ENCODE data around the gene PRDM16.
"Not testable (repeated sequence)": the region's sequence is repeated elsewhere in the genome, so short reads cannot be mapped to it uniquely, and the experiment has no call there.

The PRDM16 gene

DNA sequence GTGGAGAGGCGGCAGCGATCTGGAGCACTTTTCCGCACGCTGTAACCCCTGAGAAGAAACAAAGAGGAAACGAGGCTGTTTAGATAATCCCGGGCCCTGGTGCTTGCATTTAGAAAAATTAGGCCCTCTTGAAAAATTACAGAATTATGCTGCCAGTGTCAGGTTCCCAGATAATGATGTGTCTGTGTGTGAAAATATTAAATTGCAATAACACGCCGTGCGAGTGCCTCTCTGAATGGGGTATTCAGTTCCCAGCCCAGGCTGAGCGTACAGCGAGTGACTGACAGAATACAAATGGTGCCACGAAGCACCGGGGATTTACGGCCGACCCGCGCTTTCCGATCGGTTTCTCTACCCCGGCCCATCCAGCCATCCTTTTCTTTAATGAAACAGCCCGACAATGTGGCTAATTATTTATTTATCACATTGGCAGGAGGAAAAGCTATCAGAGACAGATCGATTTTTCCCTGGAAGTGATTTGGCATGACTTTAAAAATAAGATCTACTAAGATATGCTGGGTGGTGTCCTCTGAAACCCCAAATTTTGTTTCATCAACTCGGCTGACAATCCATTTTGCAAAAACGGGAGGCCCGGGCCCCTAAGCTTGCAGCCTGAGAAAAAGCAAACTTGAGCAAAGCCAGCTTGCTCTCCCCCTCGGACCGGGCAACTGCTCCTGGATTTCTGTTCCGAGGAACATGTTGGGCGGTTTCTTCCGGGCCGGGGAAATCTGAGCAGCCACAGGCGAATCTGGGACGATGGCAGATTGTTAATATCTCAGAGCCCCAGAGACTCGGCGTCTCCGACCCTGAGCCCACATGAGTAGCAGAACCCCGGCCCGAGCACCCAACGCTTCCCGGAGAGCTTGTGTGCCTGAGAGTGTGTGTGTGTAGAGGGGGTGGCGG lies 11.3 kb downstream of the PRDM16 start:
- no peaks in the 10 kb centered on the region for H3K36me3 ChIP-seq (ENCODE audit: insufficient read depth, low read length)
- no peak overlapping the region for H2AFZ ChIP-seq (ENCODE audit: low read depth, low read length)
- no peaks in the 10 kb centered on the region for H3K9me3 ChIP-seq (ENCODE audit: low read length)
- H3K27me3 ChIP-seq (ENCODE audit: insufficient read depth, low read length) = peaks cover 71% of the 10 kb centered on the region
- no peak overlapping the region for H3K4me3 ChIP-seq (ENCODE audit: low read length)
- H3K4me1 ChIP-seq (ENCODE audit: insufficient read depth, low read length) = no peaks in the 10 kb centered on the region

- H3K4me1 ChIP-seq (ENCODE audit: insufficient read depth, low read length) = no peaks in the 10 kb centered on the region
- H2AFZ ChIP-seq (ENCODE audit: low read depth, low read length) = no peak overlapping the region
- peaks cover 72% of the 10 kb centered on the region for H3K27me3 ChIP-seq (ENCODE audit: insufficient read depth, low read length)
- H3K4me3 ChIP-seq (ENCODE audit: low read length) = no peak overlapping the region
- H3K36me3 ChIP-seq (ENCODE audit: insufficient read depth, low read length) = no peaks in the 10 kb centered on the region
- no peaks in the 10 kb centered on the region for H3K9me3 ChIP-seq (ENCODE audit: low read length)
Observed at GRCh38 chr1:3081171-3081683, 12.2 kb downstream of the PRDM16 start.

DNA sequence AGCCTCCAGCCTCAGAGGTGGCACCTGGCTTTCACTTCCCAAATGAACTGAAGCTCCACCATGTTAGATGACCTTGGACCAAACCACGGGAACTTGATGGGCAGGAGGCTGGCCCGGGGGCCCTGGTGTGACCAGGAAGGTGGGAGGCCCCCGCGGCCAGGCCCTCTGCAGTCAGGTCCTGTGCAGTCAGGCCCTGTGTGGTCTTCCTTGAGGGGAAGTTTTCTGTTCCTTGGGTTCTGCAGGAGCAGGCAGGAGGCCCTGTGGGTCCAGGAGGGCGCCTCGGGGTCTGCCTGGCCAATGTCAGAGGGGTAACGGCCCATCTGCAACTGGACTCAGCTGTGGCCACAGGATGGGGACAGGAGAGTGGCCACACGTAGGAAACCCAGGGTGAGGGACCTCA lies 13.0 kb downstream of the PRDM16 start:
- Histone ChIP-seq H2AFZ (ENCODE audit: low read depth, low read length) (no peak overlapping the region), H3K27me3 (ENCODE audit: insufficient read depth, low read length) (peaks cover 69% of the 10 kb centered on the region), H3K4me1 (ENCODE audit: insufficient read depth, low read length) (no peaks in the 10 kb centered on the region), H3K9me3 (ENCODE audit: low read length) (no peaks in the 10 kb centered on the region), H3K4me3 (ENCODE audit: low read length) (no peak overlapping the region), H3K36me3 (ENCODE audit: insufficient read depth, low read length) (no peaks in the 10 kb centered on the region)

DNA sequence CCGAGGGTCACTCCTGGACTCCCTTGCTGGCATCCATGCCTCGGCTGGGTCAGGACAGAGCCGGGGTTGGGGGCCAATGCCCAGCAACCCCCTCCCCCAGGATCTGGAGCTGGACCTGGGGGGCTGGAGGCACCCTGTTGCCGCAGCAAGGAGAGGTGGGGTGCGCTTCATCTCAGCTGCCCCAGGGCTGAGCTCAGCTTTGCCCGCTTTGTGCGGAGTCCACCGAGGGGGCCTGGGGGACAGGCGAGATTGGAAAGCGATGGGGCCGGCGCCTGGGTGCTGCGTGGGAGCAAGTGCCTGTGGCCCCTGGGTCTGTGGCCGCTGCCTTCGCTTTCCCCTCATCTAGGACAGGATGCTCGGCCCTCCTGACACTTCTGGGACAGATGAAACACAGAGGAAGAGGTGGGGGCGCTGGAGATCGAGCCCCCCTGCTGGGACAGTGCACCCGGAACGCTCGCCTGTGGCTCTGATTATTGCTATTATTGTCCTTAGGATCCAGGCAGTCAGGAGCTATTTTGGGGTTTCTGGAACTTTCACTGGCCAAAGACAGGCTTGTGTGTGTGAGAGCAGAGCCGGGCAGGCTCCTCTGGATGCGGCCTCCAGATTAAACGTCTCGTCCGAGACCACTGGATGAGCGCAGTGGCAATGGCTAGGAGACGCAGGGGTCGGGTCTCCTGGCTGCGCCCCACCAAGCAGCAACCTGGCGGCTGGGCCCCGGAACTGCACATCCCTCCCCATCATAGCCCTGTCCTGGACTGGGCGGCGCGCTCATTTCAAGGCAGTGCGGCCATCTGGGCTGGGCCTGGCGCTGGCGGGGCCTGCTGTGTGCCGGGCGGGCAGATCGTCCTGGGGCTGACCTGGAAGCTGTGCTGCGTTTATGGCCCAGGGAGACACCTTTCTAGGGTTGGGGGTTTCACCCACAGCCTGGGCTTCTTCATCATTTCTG lies 13.8 kb downstream of the PRDM16 start:
- Histone ChIP-seq H2AFZ (ENCODE audit: low read depth, low read length) (no peak overlapping the region), H3K9me3 (ENCODE audit: low read length) (no peaks in the 10 kb centered on the region), H3K4me1 (ENCODE audit: insufficient read depth, low read length) (no peaks in the 10 kb centered on the region), H3K36me3 (ENCODE audit: insufficient read depth, low read length) (no peaks in the 10 kb centered on the region), H3K27me3 (ENCODE audit: insufficient read depth, low read length) (peaks cover 61% of the 10 kb centered on the region), H3K4me3 (ENCODE audit: low read length) (no peak overlapping the region)

DNA sequence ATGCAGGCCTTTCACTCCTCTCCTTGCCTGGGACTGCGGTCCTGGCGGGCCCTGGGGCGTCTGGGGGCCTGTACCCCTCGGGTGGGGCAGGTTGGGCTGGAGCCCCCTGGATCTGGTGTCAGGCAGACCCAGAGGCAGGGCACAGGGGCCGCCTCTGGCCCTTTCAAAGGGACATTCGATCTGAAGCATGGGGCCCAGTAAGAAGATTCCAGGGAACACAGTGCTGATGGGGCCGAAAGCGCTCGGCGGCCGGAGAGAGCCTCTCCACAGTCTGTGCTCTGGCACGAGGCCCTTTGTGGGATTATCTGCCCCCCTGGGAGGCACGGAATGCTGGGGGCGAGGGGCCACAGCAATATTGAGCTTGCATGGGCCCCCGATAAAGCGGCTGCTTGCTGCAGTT lies 15.2 kb downstream of the PRDM16 start:
- peaks cover 48% of the 10 kb centered on the region for H3K27me3 ChIP-seq (ENCODE audit: insufficient read depth, low read length)
- no peaks in the 10 kb centered on the region for H3K9me3 ChIP-seq (ENCODE audit: low read length)
- no peaks in the 10 kb centered on the region for H3K36me3 ChIP-seq (ENCODE audit: insufficient read depth, low read length)
- no peak overlapping the region for H3K4me3 ChIP-seq (ENCODE audit: low read length)
- no peaks in the 10 kb centered on the region for H3K4me1 ChIP-seq (ENCODE audit: insufficient read depth, low read length)
- no peak overlapping the region for H2AFZ ChIP-seq (ENCODE audit: low read depth, low read length)

GRCh38 chr1:3084726-3085125 lies 15.7 kb downstream of the PRDM16 start:
- Histone ChIP-seq H3K27me3 (ENCODE audit: insufficient read depth, low read length) (peaks cover 44% of the 10 kb centered on the region), H2AFZ (ENCODE audit: low read depth, low read length) (no peak overlapping the region), H3K4me3 (ENCODE audit: low read length) (no peak overlapping the region), H3K9me3 (ENCODE audit: low read length) (no peaks in the 10 kb centered on the region), H3K4me1 (ENCODE audit: insufficient read depth, low read length) (no peaks in the 10 kb centered on the region), H3K36me3 (ENCODE audit: insufficient read depth, low read length) (no peaks in the 10 kb centered on the region)

- H3K9me3 ChIP-seq (ENCODE audit: low read length) = no peaks in the 10 kb centered on the region
- H3K4me3 ChIP-seq (ENCODE audit: low read length) = no peak overlapping the region
- peaks cover 42% of the 10 kb centered on the region for H3K27me3 ChIP-seq (ENCODE audit: insufficient read depth, low read length)
- H3K4me1 ChIP-seq (ENCODE audit: insufficient read depth, low read length) = no peaks in the 10 kb centered on the region
- no peak overlapping the region for H2AFZ ChIP-seq (ENCODE audit: low read depth, low read length)
- no peaks in the 10 kb centered on the region for H3K36me3 ChIP-seq (ENCODE audit: insufficient read depth, low read length)
Observed at GRCh38 chr1:3085721-3086120, 16.7 kb downstream of the PRDM16 start.

DNA sequence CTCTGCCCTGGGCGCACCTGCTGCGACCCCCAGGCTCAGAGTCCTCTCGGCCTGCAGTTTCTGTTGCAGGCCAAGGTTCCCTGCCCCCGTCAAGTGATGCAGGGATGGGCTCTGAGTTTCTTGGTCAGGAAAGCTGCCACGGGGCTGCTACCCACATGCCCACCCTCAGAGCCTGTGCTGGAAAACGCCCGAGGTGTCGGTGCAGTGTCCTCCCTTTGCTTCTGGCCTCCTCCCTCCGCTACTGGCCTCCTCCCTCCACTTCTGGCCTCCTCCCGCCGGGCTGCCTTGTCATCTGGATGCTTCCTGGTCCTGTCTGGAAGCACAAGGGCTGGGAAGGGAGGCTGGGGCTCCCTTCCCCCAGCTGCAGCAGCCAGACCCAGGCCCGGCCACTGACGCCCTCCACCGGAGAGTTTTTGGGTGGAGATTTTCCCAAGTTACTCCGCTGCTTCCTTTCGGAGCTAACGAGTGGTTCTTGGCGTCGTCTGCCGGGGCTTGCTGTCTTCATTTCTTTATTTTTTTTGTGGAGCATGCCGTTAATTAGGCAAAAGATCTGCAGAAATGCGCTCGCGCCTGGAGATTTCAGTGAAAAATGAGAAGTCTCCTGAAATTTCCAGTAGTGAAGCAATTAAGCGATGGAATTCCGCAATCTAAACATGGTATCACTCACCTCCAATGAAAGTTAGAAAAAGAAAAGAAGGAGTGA lies 17.4 kb downstream of the PRDM16 start:
- H3K4me3 ChIP-seq (ENCODE audit: low read length) = no peak overlapping the region
- H3K9me3 ChIP-seq (ENCODE audit: low read length) = no peaks in the 10 kb centered on the region
- no peaks in the 10 kb centered on the region for H3K36me3 ChIP-seq (ENCODE audit: insufficient read depth, low read length)
- H3K27me3 ChIP-seq (ENCODE audit: insufficient read depth, low read length) = peaks cover 44% of the 10 kb centered on the region
- no peak overlapping the region for H2AFZ ChIP-seq (ENCODE audit: low read depth, low read length)
- H3K4me1 ChIP-seq (ENCODE audit: insufficient read depth, low read length) = no peaks in the 10 kb centered on the region

DNA sequence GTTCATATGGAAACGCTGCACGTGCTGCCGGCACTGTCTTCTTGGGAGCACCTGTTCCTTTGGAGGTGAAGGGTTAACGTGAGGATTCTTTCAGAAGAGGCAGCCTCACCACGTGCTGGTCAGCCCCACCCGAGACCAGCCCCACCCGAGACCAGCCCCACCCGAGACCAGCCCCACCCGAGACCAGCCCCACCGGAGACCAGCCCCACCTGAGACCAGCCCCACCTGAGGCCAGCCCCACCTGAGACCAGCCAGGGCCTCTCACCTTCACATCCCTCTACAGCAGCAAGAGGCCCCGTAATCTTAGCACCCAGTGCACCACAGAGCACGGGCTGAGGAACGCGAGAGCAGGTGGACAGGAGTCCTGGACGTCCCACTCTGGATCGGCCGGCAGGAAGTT lies 18.0 kb downstream of the PRDM16 start:
- H3K4me3 ChIP-seq (ENCODE audit: low read length) = no peak overlapping the region
- peaks cover 50% of the 10 kb centered on the region for H3K27me3 ChIP-seq (ENCODE audit: insufficient read depth, low read length)
- H3K36me3 ChIP-seq (ENCODE audit: insufficient read depth, low read length) = no peaks in the 10 kb centered on the region
- no peaks in the 10 kb centered on the region for H3K9me3 ChIP-seq (ENCODE audit: low read length)
- no peaks in the 10 kb centered on the region for H3K4me1 ChIP-seq (ENCODE audit: insufficient read depth, low read length)
- no peak overlapping the region for H2AFZ ChIP-seq (ENCODE audit: low read depth, low read length)

DNA sequence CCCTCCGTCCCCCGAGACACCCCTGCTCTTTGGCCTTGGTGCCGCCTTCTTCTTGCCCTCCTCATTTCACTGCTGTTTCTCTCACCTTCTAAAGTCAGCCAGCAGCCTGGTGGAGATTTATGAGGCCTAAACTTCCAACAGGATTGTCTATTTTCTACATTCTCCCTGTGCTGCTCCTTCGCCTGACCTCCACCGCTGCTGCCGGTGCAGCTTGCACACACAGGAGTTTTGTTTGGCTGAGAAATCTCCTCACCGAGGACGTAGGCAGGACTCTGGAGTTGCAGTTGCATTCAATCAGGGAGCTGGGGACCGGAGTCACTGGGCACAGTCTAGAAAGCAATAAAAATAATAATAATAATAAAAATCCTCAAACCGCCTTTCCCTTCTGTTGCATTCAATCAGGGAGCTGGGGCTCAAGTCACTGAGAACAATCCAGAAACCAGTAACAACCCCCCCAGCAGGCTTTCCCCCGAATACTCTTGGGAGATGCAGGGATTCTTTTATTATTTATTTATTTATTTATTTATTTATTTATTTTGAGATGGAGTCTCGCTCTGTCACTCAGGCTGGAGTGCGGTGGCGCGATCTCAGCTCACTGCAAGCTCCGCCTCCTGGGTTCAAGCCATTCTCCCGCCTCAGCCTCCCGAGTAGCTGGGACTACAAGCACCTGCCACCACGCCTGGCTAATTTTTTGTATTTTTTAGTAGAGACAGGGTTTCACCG lies 19.1 kb downstream of the PRDM16 start:
- peaks cover 56% of the 10 kb centered on the region for H3K27me3 ChIP-seq (ENCODE audit: insufficient read depth, low read length)
- H3K9me3 ChIP-seq (ENCODE audit: low read length); H3K4me3 ChIP-seq (ENCODE audit: low read length); H2AFZ ChIP-seq (ENCODE audit: low read depth, low read length); H3K36me3 ChIP-seq (ENCODE audit: insufficient read depth, low read length); H3K4me1 ChIP-seq (ENCODE audit: insufficient read depth, low read length): not testable (repeated sequence)

DNA sequence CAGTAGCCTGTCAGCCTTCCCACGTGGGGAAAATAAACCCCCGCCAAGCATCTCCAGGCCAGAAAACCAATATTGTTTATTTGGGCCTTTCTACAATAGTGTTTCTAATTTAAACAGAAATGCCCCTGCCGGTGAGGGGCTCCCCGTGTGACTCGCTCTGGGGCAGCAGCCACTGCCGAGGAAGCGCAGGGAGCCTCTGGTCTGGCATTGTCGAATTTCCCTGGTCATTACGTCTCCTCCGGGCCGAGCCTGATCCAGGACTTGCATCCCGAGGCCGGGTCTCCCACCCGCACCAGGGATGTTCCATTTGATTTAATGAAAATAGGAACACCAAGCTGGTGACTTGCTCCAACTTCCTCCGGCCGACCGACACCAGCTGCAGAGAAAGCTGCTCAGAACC lies 20.5 kb downstream of the PRDM16 start:
- Histone ChIP-seq H2AFZ (ENCODE audit: low read depth, low read length) (no peak overlapping the region), H3K4me1 (ENCODE audit: insufficient read depth, low read length) (no peaks in the 10 kb centered on the region), H3K4me3 (ENCODE audit: low read length) (no peak overlapping the region), H3K9me3 (ENCODE audit: low read length) (no peaks in the 10 kb centered on the region), H3K27me3 (ENCODE audit: insufficient read depth, low read length) (peaks cover 59% of the 10 kb centered on the region), H3K36me3 (ENCODE audit: insufficient read depth, low read length) (no peaks in the 10 kb centered on the region)

GRCh38 chr1:3091334-3091733 lies 22.3 kb downstream of the PRDM16 start:
- Histone ChIP-seq H3K36me3 (ENCODE audit: insufficient read depth, low read length) (no peaks in the 10 kb centered on the region), H2AFZ (ENCODE audit: low read depth, low read length) (no peak overlapping the region), H3K9me3 (ENCODE audit: low read length) (no peaks in the 10 kb centered on the region), H3K4me3 (ENCODE audit: low read length) (no peak overlapping the region), H3K27me3 (ENCODE audit: insufficient read depth, low read length) (peaks cover 53% of the 10 kb centered on the region), H3K4me1 (ENCODE audit: insufficient read depth, low read length) (no peaks in the 10 kb centered on the region)
